Left kidney (tissue), 1 donor: ENCODE measurements around the gene PPP2R2C. TPM values are rescaled to one million over a fixed set of nuclear protein-coding genes. Genes with fewer than 3 reads are reported as not detected.

Experiments used
- polyA plus RNA-seq: library from polyadenylated mRNA; unstranded; fragments of 120-200 nt; gene quantifications from one replicate; pipeline ENCODE4 v1.2.1, GENCODE V29; 2013; ENCODE audit not compliant: insufficient read length

Gene PPP2R2C
- polyA plus RNA-seq, 1 donor = 0.40 TPM

Other genes starting within 250 kb of the PPP2R2C start
- gene WFS1, start 202.8 kb downstream of the PPP2R2C start, polyA plus RNA-seq = 24.7 TPM
- gene MAN2B2, start 102.6 kb upstream of the PPP2R2C start, polyA plus RNA-seq = 16.4 TPM
- gene MRFAP1, start 168.1 kb upstream of the PPP2R2C start, polyA plus RNA-seq = 420 TPM
- 9.0 TPM for gene S100P, start 221.3 kb upstream of the PPP2R2C start, polyA plus RNA-seq
- gene MRFAP1L1, start 237.3 kb upstream of the PPP2R2C start, polyA plus RNA-seq = 124 TPM
- 11.5 TPM for gene BLOC1S4, start 243.6 kb upstream of the PPP2R2C start, polyA plus RNA-seq